Brain microvascular endothelial cell (primary cell): ENCODE data around the gene BCL7A.

ENCODE experiments used
- DNase-seq: peaks from one replicate; pipeline ENCODE4 v3.0.0-alpha.2; 2020
- H3K27ac ChIP-seq: fragments of 250-450 bp; sonication (Bioruptor Pico); 2 replicates; pipeline ENCODE4 v1.5.1; 2020; ENCODE audit warnings: mild to moderate bottlenecking, moderate library complexity
- H3K27me3 ChIP-seq: fragments of 250-450 bp; sonication (Bioruptor Pico); replicated peaks from 2 replicates; pipeline ENCODE4 v1.5.1; 2020; ENCODE audit warnings: mild to moderate bottlenecking
- H3K36me3 ChIP-seq: fragments of 250-450 bp; sonication (Bioruptor Pico); replicated peaks from 2 replicates; pipeline ENCODE4 v1.5.1; 2020; ENCODE audit warnings: mild to moderate bottlenecking
- H3K4me3 ChIP-seq: 2 replicates; pipeline ENCODE4 v1.5.1; 2011; ENCODE audit warnings: low read depth, mild to moderate bottlenecking, control low read depth, low read length, moderate library complexity
- CTCF ChIP-seq: IDR thresholded peaks from 2 replicates; pipeline ENCODE4 v1.5.1; 2011; ENCODE audit warnings: low read depth, mild to moderate bottlenecking, moderate library complexity, low read length, control low read depth, inconsistent platforms; ENCODE audit errors: missing control alignments
- in situ Hi-C: cut with HindIII; loops from 2 replicates; pipeline ENCODE4 v1.10.0; 2017; ENCODE audit warnings: low sequenced_read_pairs, low pct_ligation_motif_present

The BCL7A gene

GRCh38 chr12:122063694-122064024 lies 42.0 kb downstream of the BCL7A start:
- Histone ChIP-seq H3K4me3 (peak overlapping the region; percentile 1), H3K27ac (peak overlapping the region; percentile 100), H3K36me3 (no peaks in the 10 kb centered on the region), H3K27me3 (no peaks in the 10 kb centered on the region)
- in situ Hi-C loops = no loop called here
- no peak for DNase-seq
- no peak for TF ChIP-seq CTCF

DNA sequence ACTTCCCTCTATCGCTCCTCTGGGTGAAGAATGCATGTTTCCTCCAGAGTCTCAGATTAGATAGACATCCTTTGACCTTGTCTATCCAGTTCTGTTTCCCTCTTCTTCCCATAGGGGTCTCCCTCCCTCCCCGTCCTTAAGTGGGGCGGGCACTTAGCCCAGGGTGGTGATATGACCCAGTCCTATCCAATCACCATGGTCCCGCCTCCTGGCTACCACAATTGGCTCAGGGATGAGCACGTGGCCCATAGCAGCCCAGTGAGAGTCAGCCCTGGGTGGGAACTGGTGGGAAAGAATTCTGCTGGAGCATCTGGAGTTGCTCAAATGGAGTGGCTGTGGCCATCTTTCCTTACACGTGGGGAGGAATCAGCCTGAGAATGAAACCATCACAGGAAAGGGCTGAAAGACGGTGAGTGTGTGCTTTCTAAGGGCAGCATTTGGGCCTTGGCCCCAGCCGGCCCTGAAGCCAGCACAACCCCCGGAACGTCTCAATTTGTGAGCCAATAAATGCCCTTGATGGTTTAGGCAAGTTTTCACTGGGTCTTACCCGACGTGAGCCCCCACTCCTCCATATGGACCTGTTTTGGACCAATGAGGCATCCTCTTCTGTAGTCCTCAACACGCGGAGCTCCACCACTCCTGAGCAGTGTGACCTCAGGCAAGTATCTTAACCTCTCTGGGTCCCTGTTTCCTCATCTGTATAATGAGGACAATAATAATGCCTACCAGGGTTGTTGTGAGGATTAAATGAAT lies 42.5 kb downstream of the BCL7A start:
- DNase-seq = peak; percentile 98
- peak; percentile 73 for TF ChIP-seq CTCF
- no peaks in the 10 kb centered on the region for H3K27me3 ChIP-seq
- H3K4me3 ChIP-seq = no peak overlapping the region
- peak overlapping the region; percentile 100 for H3K27ac ChIP-seq
- in situ Hi-C loops = no loop called here
- H3K36me3 ChIP-seq = no peaks in the 10 kb centered on the region

- Histone ChIP-seq H3K27me3 (no peaks in the 10 kb centered on the region), H3K27ac (peak overlapping the region; percentile 100), H3K36me3 (no peaks in the 10 kb centered on the region), H3K4me3 (peak overlapping the region; percentile 30)
- DNase-seq = peak; percentile 91
- peak; percentile 6 for TF ChIP-seq CTCF
- in situ Hi-C loops = no loop called here
These were observed 43.3 kb downstream of the BCL7A start for GRCh38 chr12:122064780-122065588.

DNA sequence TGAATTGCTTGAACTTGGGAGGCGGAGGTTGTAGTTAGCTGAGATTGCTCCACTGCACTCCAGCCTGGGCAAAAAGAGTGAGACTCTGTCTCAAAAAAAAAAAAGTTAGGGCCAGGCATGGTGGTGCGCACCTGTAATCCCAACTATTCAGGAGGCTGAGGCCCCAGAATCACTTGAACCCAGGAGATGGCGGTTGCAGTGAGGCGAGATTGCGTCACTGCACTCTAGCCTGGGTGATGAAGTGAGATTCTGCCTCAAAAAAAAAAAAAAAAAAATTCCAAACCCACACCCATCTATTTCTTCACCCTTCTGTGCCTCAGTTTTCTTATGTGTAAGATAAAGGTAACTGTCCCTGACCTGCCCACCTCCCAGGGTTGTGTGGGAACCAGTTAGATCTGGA lies 45.9 kb downstream of the BCL7A start:
- in situ Hi-C loops = no loop called here
- TF ChIP-seq CTCF = no peak
- Histone ChIP-seq H3K27ac (peak overlapping the region; percentile 22), H3K36me3 (no peaks in the 10 kb centered on the region), H3K4me3 (no peak overlapping the region), H3K27me3 (no peaks in the 10 kb centered on the region)
- no peak for DNase-seq

DNA sequence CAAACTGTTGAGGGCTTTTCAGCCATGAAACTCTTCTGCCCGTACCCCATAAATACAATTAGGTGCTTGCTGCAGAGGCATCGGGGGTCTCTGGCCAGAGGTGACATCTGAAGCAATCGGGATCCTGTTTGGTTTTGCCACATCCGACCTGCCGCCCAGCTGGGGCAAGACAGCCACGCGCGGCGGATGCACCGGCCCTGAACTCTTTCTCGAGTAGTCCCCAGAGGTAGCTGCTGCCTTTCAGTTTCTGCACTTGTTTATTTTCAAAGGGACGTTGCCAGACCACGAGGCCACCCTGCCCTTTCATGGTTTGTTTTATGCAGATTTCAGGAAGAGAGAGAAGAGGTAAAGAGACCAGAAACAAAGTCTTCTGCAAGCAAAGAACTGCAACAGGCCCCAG lies 46.3 kb downstream of the BCL7A start:
- H3K36me3 ChIP-seq = no peaks in the 10 kb centered on the region
- H3K27me3 ChIP-seq = no peaks in the 10 kb centered on the region
- no peak for DNase-seq
- no peak for TF ChIP-seq CTCF
- no peak overlapping the region for H3K4me3 ChIP-seq
- peak overlapping the region; percentile 22 for H3K27ac ChIP-seq
- in situ Hi-C loops = no loop called here
